Eye (tissue), 1 donor: ENCODE data around the gene NAP1L4.

ENCODE experiments used
- DNase-seq: peaks from one replicate; pipeline ENCODE4 v3.0.0-alpha.2; 2015

The NAP1L4 gene, protein sequence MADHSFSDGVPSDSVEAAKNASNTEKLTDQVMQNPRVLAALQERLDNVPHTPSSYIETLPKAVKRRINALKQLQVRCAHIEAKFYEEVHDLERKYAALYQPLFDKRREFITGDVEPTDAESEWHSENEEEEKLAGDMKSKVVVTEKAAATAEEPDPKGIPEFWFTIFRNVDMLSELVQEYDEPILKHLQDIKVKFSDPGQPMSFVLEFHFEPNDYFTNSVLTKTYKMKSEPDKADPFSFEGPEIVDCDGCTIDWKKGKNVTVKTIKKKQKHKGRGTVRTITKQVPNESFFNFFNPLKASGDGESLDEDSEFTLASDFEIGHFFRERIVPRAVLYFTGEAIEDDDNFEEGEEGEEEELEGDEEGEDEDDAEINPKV

DNA sequence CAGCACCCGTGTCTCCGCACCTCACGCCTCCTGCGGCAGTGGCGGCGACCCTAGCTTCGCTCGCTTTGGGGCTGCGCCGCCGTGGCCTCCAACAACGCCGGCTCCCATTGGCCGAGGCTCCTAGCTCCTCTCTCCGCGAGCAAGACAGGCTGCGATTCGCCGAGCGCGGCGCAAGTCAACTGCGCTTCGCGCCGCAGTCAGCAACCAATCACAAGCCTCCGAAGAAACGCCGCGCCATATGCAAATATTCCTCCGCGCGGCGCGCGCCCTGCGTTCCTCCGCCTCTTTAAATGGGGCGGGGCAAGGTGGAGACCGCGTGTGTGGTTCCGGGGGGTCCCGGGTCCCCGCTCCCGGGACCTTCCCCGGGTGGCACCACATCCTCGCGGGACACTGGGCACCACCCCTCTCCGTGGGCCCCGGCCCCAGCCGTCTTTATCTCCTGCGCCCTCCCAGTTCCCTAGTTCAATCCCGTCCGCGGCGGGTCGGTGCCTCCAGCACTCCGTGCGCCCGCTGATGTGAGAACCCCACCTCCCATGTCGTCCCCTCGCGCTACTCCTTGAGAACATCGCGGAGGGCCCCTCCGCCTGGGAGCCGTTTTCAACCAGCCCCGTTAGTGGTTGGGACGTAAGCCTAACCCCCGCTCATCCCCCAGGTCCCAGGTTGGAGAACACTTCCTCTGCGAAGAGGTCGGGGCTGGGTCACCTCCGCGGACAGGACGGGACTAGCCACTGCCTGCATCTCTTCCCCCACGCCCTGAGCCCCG is at the start of gene NAP1L4:
Gene NAP1L4 (minus strand): TSS at position 96 of the 763 bp plus-strand sequence. CDS start 13,109 bp downstream, outside the sequence.
- DNase-seq, result peak; percentile 99

DNA sequence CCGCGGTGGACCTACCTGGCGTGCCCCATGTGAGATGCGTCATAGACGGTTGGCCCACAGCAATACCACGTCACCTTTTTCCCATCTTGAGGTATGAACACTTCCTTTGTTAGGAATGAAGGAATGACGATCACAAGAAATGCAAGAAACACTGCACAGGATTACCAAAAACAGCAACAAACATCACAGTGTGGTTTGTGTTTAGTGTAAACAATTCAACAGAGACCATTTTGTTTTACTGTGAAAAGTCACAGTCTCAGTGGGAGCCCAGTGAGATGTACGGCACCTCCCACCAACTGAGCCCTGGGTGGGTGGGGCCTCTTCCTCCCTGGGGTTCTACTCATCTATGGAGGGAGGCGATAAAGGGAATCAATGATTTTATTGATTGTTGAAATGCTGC is 48.8 kb upstream of the NAP1L4 start:
- no peak for DNase-seq

DNA sequence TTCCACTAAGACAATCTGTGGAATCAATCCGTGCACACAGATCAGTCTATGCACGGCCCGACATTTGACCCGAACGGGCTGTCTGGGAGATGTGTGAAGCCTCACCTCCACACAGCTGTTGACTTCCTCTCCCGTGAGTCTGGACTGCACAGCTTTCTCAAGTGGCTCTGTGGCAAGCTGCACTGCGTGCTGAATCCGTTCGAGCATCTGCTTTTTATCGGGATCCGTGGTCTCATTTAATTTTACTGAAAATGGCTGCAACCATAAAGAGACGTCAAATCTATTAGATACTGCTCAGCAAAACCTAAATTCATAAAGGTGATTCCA is 45.8 kb upstream of the NAP1L4 start:
- no peak for DNase-seq

DNA sequence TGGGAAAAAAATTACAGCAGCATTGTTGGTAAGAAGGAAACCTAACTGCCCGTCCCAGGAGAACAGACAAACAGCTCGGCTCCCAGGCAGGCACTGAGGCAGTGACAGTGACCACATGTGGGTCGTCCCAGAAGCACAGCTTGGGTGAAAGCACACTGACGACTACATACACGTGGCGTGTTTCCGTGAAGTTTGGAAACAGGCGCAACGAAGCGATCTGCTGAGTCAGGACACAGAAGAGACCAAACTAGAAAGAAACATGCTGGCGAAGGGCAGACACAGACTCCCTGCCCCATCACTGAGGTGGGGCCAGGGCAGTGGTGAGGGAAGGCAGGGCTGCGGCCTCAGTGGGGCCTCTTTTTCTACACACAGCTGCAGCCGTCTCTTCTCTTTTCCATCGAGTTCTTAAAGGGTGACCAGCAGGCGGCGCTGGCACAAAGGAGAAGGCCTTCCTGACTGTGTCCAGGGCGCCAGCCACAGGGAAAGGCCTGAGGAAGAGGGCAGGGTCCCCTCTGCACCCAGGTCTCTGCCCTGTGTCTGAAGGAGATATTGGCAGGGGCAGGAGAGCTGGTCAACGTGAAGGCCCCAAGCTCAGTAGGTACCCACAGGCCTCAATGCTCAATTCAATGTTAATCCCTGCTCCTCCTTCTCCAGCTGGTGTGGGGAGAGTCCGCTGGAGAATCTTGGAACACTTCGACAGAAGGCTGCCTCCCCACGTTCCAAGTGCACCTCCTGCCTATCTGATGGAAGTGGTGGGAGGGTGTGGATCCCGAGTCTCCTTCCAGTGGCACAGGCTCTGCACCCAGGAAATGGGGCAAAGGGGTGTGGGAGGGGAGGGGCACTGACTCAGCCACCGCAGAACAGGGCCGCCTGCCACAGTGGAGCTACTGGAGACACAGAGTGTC is 45.2 kb upstream of the NAP1L4 start:
- DNase-seq, result peak; percentile 90

DNA sequence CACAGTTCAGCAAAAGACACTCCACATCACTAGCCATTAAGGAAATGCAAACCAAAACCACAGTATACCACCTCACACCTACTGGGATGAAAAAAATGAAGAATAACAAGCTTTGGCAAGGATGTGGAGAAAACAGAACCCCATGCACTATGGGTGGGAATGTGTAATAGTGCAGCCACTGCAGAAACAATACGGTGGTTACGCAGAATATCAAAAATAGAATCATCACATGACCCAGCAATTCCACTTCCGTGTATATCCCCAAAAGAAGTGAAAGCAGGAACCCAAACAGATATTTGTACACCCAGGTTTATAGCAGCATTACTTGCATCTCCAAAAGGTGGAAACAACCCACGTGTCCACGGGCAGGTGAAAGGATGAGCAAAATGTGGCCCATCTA is 44.3 kb upstream of the NAP1L4 start:
- DNase-seq, result no peak

DNA sequence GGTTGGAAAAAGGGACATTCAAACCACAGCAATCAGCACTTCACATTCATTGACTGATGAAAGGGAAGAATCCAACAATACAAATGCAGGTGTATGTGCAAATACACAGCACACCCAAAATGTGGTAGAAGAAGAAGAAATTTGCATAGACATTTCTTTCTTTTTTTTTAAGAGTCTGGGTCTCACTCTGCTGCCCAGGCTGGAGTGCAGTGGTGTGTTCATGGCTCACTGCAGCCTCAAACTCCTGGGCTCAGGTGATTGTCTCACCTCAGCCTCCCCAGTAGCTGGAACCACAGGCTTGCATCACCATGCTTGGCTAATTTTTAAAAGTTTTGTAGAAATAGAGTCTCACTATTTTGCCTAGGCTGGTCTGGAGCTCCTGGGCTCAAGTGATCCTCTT is 43.2 kb upstream of the NAP1L4 start:
- no peak for DNase-seq

DNA sequence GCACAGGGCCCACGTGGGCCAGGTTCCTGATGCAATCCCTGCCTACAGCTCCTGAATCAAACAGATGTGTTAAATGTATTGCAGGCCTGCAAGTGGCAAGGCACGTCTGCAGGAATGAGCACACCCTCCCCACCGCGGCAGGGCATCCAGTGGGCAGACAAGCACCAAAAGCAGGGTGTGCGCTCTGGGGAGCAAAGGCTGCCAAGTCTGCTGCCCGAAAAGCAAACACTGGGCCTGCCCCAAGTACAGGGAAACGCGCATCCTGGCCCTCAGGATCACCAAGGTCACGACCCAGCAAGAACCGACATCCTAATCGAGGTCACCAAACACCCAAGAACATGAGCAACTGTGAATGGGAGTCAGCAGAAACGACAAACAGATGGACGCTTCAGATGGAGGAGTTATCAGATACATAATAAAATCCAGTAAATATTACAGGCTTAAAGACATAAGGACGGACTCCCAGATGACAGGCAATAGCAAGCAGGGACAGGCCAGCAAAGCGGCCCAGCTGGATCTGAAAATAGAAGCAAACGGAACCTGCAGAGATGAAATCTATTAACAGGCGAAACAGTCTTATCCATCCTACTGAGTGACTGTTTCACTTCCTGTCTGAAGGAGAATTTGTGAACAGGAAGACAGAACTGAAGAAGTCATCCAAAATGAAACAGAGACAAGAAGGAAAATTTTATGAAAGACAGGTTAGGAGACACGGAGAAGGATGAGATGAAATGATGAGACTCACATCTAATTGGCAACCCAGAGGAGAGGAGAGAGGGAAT is 38.4 kb upstream of the NAP1L4 start:
- no peak for DNase-seq

DNA sequence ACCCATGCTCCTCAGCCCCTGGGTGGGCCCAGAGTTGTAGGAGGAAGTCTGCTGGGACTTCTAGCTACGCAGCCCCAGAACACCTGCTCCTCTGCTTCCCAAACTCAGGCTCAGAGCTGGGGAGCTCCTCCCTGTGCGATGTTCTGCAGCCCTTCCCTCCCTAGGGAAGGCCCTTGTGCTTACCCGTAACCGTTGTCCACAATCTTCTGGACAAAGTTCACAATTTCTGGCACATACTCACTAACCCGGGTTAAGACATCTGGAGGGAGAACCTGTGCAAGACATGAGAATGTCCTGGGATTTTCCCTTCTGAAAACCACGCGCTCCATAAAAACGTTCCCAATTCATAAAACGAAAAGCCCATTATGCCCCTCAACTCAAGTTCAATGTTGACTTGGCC is 36.7 kb upstream of the NAP1L4 start:
- no peak for DNase-seq

DNA sequence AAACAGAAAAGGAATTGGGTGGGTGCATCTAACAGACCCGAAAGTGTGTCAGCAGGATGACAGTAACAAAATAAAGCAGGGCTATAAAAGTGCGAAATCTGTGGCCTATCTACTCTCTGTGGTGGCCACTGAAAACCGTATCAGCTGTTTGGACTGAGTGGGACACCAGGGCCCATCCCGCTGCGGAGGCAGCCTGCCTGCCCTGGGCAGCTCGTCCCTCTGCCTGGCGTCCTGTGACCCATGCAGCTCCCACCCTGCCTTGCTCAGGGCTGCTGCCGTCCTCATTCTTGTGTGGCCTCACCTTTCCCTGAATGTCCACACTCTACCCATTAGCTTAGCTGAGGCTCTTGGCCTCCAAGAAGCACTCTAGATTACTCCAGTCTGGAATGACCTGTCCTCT is 34.7 kb upstream of the NAP1L4 start:
- DNase-seq, result no peak

DNA sequence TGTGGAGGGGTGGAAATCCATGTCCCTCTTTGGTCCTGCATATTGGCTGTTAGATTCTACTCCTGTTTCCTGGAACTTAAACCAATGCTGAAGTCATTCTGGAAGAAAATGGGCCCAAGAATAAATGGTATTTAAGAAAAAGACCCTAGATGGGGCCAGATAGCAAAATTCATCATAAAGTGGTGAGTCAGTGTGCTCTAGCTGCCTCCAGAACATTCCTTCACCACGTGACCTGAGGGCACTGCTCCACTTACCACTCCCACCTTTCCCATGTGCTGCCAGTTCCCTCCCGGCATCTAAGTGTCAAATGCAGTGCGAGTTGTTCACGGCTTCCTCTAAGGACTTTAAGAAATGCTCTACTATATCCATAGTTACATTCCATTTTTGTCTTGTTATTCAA is 30.9 kb upstream of the NAP1L4 start:
- no peak for DNase-seq

DNA sequence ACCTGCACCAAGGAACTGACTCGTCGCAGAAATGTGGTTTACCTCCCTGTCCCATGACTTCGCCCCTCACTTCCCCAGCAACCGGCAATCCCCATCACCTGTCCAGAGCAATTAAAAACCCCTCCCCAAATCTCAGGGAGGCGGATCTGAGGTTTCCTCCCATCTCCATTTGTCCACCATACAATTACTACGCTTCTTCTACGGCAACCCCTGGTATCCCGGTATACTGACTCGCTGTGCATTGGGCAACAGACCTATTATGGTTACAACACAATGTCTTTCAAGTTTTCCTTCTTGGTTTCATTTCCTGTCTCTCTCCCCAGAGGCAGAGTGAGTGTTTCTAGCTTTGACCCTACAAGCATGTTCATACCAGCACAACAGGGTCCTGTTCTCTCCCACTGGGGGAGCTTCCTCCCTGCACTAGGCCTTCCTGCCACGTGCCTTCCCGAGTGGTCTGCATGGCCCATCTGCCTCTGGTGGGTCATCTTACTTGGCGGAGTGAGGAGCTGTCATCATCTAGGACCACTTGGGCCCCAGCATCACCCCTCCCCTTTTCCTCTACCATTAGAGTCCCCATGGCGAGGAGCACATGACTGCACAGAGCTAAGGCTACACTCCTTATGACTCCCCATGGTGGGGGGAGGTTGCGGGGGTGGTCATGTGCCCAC is 30.3 kb upstream of the NAP1L4 start:
- DNase-seq, result no peak

DNA sequence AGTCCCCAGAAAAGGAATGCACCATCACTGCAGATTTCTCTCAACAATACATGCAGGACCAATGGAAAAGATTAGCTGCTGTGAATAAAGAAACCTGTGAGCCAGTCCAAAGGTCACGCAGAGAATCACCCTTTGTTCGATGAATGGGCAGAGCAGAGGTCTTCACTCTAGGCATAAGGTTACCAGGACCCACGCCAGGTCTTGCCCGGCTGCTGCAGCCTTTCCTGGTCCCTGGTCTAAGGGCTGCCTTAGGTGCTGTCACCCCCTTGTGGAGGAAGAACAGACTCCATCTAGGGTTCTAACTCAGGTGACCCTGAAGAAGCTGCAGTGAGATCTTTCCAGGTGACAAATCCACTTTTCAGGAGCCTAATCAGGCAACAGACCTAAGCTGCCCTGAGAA is 29.0 kb upstream of the NAP1L4 start:
- peak; percentile 35 for DNase-seq

DNA sequence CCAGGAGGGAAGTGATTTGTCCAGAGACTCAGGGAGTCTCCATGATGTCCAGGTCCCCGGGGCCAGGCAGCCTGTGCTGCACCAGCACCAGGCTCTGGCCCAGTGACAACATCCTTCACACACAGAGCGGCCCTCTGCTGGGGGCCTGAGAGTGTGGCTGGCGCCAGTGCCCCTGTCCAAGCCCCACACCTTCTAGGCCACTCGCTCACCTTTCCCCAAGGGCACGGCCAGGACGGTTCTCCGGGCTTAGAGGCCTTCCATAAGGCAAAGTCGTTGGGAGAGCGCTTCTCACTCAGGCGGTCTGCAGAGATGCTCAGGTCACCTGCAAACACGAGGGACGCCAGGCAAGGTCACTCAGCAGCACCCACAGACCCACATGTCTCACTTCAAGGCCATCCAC is 27.9 kb upstream of the NAP1L4 start:
- no peak for DNase-seq

DNA sequence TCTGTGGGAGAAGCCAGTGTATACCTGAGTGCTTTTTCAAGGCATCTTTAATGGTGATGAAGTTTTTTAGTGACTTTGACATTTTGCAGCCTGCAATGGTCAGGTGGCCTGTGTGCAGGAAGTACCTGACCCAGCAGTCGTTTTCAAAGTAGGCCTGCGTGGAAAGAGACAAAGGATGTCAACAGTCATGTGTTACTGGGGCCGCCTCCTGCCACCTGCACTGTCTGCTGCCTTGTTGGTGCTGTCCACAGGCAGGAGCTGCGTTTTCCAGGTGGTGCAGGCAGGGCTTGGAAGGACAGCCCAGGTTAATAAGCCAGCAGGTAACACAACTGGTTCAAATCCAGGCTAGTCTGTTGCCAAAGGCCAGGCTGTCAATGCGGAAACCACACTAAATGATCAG is 26.5 kb upstream of the NAP1L4 start:
- DNase-seq, result no peak

DNA sequence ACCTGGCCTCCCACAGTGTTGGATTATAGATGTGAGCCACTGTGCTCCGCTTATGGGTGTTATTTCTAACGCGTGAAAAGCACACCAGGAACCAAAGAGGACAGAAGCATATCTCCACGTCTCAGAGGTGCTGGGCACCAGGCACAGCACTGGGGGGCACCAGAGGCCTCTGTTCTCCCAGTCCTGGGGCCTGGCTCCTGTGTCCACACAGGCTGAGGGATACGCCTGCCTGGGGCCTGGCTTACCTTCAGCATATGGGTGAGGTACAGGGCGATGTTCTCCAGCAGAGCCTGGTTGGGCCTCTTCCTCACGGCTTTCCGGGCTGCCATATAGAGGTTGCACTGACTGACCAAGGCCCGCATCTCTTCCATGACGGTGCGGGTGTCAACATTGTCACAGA is 24.7 kb upstream of the NAP1L4 start:
- DNase-seq, result no peak

DNA sequence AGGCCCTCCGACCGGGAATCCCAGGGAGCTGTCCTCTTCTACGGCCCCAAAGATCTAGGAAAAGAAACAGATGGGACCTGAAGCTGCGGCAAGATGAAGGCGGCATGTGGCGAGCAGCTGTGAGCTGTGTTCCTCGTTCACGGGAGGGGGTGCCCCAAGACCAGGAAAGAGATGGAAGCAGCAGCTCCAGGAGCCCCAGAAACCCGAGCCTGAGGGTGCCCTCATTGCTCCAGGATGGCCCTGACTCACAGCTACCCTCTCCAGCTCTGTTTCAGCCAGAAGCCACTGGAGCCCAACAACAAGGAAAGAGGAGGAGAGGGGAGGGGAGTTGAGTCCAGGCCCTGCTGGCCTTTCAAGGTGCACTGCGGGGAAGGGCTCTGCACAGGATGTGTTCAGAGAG is 23.7 kb upstream of the NAP1L4 start:
- DNase-seq, result no peak

DNA sequence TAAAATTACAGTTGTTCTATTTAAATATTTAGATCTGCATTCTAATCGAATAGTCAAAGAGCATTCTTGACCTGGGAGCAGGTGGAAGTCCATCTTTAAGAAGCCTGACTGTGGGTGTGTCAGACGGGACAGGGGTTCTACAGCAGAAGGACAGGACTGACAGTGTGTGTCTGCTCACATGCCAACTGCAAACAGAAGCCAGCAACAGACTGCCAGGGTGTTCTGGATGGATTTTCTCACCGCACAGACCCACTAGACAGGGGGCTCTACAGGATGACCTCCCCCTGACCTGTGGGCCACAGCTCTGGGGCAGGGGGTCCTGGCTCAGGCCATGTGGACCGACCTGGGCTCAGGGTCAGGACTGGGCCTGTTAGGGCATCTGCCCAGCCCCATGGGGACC is 22.8 kb upstream of the NAP1L4 start:
- DNase-seq, result no peak

DNA sequence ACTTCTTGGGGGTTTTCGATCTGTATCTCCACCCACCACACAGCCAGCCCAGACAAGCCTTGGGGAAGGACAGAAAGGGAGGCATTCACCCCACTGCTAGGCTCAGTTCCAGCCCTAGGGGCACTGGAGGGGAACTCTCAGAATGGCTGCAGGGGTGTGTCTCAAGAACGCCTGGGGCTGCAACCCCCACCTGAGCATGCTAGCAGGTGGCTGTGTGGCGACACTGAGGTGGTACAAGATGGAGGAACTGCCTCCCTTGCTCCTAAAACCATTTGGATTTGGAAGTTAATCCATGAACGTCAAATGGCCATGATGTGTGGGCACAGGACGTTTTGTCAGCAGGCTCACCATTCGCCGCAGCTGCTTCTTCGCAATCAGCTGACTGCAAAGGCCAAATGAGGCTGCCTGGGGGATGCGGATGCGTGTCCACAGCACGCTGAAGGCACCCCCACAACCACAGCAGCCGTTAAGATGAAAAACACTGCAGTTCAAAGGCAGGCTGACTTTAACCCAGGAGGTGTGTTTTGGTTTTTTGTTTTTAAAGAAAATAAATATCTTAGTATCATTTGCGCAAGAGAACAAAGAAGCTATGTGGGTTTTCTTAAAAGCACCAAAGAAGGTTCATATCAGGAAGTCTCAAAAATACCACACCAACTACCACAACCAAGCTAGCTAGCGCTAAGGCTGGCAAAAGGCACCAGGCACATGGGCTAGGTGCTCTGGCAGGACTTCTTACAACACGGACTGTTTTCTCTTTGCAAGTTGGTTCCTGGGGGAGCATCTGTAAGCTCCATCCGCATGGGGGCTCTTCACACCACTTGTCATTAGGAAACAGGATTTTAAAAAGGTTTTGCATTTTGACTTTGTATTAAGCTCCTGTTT is 22.2 kb upstream of the NAP1L4 start:
- no peak for DNase-seq

DNA sequence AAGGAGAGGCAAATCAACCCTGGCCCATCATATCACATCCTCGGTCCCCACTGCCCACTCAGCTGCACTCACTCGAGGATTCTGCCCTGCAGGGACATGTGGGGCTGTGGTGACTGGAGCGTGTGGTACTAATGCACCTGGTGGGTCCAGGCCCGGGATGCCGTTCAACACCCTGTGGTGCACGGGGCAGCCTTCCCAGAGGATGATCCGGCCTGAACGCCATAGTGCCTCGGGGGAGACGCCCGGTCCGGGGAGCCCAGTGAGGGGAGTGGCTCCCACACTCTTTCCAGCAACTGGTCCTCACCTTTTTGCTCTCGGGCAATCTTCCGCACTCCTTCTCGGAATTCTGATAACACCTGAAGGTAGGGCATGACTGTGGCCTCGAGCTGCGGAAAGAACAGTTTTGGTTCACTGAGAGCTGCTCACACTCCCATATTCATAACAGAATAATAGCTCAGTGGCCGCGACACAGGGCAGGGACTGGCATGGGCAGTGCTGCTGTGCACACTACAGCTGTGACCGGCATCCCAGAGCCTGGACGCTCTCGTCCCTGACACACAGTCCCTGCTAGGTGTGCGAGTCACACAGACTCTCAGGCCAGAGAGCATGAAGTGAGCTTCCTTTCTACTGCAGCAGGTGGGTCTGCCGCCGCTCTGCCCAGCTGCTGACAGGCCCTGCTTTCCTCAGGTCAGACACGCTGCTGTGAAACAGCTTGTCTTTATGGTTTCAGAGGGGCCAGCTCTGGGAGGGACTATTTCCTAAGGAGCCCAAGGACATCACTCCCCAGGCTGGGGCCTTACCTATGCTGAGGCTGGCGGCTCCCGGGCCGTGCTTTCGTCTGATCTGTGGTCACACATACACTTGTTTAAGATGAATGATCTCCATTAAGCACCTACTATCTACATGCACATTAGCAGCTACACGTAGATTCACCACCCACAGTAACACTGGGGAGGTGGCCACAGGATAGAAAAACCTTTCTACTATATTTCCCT is 20.1 kb upstream of the NAP1L4 start:
- no peak for DNase-seq
